Measurements from ENCODE around the gene GLTP.

GLTP gene

GRCh38 chr12:109803678-109804077, 76.7 kb downstream of the GLTP start:
- no peak for DNase-seq

GRCh38 chr12:109802828-109803227, 77.5 kb downstream of the GLTP start:
- DNase-seq, result no peak
